Measurements from ENCODE around the gene GIMAP7.
"Not testable (repeated sequence)": the region's sequence is repeated elsewhere in the genome, so short reads cannot be mapped to it uniquely, and the experiment has no call there.

DNA sequence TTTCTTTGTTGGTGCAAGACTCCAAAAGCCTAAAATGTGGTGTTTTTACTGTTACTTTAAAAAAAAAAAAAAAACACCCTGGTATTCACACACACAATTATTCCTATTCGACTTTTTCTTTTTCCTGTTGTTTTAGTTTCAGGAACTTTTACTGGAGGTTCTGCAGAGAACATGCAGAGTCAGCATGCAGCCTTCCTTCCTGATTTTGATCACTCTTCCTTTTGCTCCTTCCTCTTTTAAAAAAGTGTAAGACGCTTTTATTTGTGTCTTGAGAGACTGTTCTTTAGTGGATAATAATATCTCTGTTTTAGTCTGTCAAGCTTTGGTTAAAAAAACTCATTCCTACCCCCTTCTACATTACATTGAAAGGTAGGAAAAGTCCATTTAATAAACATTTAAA is 31.2 kb upstream of the GIMAP7 start:
- TF ChIP-seq, protein P1, sequence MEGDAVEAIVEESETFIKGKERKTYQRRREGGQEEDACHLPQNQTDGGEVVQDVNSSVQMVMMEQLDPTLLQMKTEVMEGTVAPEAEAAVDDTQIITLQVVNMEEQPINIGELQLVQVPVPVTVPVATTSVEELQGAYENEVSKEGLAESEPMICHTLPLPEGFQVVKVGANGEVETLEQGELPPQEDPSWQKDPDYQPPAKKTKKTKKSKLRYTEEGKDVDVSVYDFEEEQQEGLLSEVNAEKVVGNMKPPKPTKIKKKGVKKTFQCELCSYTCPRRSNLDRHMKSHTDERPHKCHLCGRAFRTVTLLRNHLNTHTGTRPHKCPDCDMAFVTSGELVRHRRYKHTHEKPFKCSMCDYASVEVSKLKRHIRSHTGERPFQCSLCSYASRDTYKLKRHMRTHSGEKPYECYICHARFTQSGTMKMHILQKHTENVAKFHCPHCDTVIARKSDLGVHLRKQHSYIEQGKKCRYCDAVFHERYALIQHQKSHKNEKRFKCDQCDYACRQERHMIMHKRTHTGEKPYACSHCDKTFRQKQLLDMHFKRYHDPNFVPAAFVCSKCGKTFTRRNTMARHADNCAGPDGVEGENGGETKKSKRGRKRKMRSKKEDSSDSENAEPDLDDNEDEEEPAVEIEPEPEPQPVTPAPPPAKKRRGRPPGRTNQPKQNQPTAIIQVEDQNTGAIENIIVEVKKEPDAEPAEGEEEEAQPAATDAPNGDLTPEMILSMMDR (IDR thresholded peaks at IDR 0.05) = not testable (repeated sequence)
- TF ChIP-seq POLR2AphosphoS5 (IDR thresholded peaks at IDR 0.05; ENCODE audit: insufficient read depth in 1 of 2, low read depth in 1 of 2); POLR2A (IDR thresholded peaks at IDR 0.05): not testable (repeated sequence)

All from vagina (tissue), 2 donors.